ENCODE data around the gene INO80C.

- TF ChIP-seq POLR2A (IDR thresholded peaks at IDR 0.05): no peak
- TF ChIP-seq POLR2AphosphoS5 (IDR thresholded peaks at IDR 0.05): no peak
- TF ChIP-seq CTCF (IDR thresholded peaks at IDR 0.05): no peak
- no peak for TF ChIP-seq EP300 (IDR thresholded peaks at IDR 0.05)
Measured at GRCh38 chr18:35495536-35496314, 2.0 kb downstream of the INO80C start.

Measured in sigmoid colon (tissue), 4 donors.